RWPE1 (cell line): ENCODE results near the gene COL15A1.

ENCODE experiments used
- CTCF ChIA-PET: fragments of 350-600 bp; sonication (Branson Sonifier 250); formaldehyde crosslinking; extraction: SDS; loops from one replicate; lab custom pipeline; 2021; lab: Yijun Ruan, JAX
- POLR2A ChIA-PET: fragments of 400-600 bp; formaldehyde crosslinking; extraction: SDS; loops from one replicate; lab custom pipeline; 2020; ENCODE audit warnings: antibody characterized with exemption; ENCODE audit not compliant: low non-redundant PET; lab: Yijun Ruan, JAX
- DNase-seq: peaks from one replicate; pipeline ENCODE4 v3.0.0; 2012; ENCODE audit warnings: low spot score
- H3K27ac ChIP-seq: fragments of 450-650 bp; 2 replicates; pipeline ENCODE4 v1.5.1; 2017
- TF ChIP-seq, protein P1 (sequence below): fragments of 450-650 bp; conservative IDR thresholded peaks from 2 replicates; pipeline ENCODE4 v1.5.1; 2017; ENCODE audit warnings: low read depth, mild to moderate bottlenecking

Gene COL15A1

DNA sequence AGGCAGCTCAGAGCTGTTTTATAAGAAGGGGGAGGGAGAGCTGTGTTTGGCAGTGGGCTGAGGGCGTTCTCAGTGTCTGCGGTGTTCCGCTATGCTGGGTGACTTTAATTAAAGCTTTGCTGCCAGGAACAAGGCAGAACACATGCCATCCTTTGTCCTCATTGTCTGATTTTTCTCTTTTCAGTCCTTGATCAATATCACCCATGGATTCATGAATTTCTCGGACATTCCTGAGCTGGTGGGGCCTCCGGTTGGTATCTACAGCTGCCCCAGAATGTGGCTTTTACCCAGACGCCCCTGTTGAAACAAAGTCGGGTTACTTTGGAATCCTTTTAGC, 94.7 kb downstream of the COL15A1 start:
- ChIA-PET CTCF (interaction anchor here (0.6 kb wide), 1 partner anchor 20 kb away, joined by 3 read pairs; no protein-coding TSS in a partner anchor), POLR2A (no interaction called here)
- TF ChIP-seq, protein P1, sequence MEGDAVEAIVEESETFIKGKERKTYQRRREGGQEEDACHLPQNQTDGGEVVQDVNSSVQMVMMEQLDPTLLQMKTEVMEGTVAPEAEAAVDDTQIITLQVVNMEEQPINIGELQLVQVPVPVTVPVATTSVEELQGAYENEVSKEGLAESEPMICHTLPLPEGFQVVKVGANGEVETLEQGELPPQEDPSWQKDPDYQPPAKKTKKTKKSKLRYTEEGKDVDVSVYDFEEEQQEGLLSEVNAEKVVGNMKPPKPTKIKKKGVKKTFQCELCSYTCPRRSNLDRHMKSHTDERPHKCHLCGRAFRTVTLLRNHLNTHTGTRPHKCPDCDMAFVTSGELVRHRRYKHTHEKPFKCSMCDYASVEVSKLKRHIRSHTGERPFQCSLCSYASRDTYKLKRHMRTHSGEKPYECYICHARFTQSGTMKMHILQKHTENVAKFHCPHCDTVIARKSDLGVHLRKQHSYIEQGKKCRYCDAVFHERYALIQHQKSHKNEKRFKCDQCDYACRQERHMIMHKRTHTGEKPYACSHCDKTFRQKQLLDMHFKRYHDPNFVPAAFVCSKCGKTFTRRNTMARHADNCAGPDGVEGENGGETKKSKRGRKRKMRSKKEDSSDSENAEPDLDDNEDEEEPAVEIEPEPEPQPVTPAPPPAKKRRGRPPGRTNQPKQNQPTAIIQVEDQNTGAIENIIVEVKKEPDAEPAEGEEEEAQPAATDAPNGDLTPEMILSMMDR: no peak
- no peak for DNase-seq
- no peak overlapping the region for H3K27ac ChIP-seq

DNA sequence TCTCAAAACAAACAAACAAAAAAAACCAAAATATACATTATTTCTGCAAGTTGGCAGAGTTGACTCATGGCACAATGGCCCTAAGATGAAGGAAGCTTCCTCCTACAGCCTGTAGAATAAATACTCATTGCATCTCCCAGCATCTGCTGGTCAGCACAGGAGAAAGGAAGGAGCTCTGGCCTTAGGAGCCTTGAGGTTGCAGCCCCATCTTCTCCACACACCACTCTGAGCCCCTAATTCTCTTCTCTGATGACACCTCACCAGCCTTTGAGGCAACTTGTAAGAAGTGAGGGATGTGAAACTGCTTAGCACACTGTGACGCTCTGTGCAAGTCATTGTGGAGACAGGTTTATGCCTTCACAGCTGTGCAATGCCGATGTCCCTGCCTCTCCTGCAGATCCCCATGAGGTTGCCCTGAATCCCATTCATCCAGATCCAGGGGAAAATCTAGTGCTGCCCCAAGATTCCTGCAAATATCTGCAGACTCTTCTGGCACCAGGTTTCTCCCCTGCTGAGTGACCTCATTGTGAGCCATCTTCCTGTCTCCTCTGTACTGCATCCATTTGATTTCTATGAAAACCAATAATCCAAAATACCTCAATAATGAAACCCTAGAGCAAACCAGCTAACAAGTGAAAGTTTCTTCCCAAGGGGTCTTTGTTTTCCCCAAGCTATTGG, 95.9 kb downstream of the COL15A1 start:
- ChIA-PET POLR2A (no interaction called here), CTCF (interaction anchor here (0.5 kb wide), 1 partner anchor 57 kb away, joined by 4 read pairs; no protein-coding TSS in a partner anchor)
- H3K27ac ChIP-seq: no peak overlapping the region
- TF ChIP-seq, protein P1: no peak
- no peak for DNase-seq

DNA sequence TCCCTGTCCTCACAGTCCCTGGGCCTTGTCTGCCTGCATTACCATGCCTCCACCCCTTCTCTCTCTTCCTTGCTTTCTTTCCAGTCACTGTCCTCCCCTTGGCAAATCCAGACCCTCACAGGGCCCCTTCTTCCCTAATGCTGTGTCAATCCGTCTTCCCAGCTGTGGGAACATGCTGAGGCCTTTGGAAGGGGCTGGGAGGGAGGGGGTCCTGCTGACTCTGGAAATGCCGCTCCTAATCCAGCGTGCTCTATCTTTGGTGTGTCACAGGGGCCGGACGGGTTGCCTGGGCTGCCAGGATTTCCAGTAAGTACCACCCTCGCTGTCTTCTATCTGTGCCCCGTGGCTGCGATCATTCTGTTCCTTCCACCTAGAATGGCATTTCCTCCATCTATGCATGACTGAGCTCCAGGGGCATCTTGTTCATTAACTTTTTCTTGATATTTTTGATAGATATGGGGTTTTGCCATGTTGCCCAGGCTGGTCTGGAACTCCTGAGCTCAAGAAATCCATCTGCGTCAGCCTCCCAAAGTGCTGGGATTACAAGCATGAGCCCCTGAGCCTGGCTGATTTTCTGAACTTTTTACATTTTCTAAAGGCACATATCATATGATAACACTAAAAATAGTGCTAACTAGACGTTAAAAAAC, 96.7 kb downstream of the COL15A1 start:
- ChIA-PET CTCF (interaction anchor here (0.6 kb wide), 3 partner anchors 57 to 597 kb away, joined by 3 to 5 read pairs (median 4); no protein-coding TSS in a partner anchor), POLR2A (no interaction called here)
- DNase-seq: no peak
- no peak overlapping the region for H3K27ac ChIP-seq
- TF ChIP-seq, protein P1: no peak

DNA sequence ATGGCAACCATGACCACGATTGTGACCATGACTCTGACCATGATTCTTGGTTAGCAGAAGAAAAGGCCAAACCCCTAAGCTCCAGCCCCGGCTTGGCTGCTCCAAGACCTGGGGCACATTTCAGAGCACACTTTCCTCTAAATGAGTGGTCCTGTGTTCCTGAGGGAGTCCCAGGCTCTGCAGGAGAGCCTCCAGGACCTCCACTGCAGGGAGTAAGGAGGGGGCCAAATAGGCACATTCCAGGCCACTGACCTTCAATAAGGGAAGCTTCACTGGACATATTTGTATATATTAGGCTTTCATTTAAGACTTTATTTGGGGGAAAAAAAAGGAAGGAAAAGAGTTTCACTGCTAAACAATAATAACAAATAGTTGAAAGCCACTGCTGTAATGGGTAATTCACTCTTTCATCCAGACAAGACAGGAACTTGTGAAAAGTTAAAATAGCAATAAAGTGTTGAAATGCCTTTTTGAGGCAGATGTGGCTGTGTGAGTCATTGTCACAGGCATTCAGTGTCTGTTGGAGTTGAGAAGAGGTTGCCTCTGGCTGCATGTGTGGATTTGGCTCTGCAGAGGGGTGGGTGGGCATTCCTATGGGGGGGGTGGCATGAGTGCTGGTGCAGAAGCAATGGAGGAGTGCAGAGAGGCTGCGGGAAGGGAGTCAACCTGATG, 97.3 kb downstream of the COL15A1 start:
- TF ChIP-seq, protein P1: no peak
- CTCF ChIA-PET: interaction anchor here (0.6 kb wide), 2 partner anchors 56 to 465 kb away, joined by 4 to 5 read pairs; no protein-coding TSS in a partner anchor
- POLR2A ChIA-PET: no interaction called here
- DNase-seq: no peak
- H3K27ac ChIP-seq: no peak overlapping the region

DNA sequence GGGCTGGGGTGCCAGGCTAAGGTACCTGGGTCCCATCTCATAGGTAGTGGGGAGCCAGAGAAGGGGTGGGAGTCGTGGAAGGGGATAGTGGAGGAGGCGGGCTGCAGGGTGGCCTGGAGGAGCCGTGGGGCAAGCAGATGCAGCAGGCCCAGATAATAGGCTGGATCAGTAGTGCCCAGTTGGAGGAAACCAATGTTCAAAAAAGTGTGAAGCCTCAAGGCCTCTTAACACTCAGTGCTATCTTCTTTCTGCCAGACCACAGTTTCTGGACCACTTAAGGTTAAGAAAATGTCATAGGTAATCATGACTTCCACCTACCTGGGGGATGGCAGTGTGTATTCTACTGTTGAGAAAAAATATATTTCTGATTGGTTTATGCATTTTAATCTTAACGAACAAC, 97.9 kb downstream of the COL15A1 start:
- H3K27ac ChIP-seq: no peak overlapping the region
- ChIA-PET CTCF (interaction anchor here (0.6 kb wide), 1 partner anchor 678 kb away, joined by 3 read pairs; no protein-coding TSS in a partner anchor), POLR2A (no interaction called here)
- DNase-seq: no peak
- TF ChIP-seq, protein P1: no peak

DNA sequence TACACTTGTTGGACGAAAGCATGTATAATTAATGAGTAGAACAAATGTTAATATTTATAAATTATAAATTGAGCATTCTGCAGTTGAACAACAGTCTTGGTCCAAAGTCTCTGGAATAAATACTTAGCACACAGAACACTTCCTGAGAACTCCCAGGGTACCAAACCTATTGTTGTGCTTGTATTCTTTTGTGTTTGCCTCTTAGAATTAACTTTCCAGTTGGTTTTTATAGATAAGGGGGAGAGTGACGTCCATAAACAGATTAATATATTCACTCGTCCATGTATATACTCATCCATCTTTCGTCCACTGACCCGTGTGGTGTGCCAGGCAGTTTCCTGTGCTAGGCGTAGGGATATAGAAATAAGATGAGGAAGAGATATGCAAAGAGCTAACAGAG, 98.9 kb downstream of the COL15A1 start:
- no peak overlapping the region for H3K27ac ChIP-seq
- ChIA-PET POLR2A (no interaction called here), CTCF (interaction anchor here (0.7 kb wide), 1 partner anchor 25 kb away, joined by 3 read pairs; no protein-coding TSS in a partner anchor)
- DNase-seq: no peak
- TF ChIP-seq, protein P1: no peak
